Uterus (tissue), 4 donors: ENCODE results near the gene VPS41. TPM values are rescaled to one million over a fixed set of nuclear protein-coding genes. Genes with fewer than 3 reads are reported as not detected.

ENCODE experiments used
- DNase-seq, 2 donors: peaks; one replicate each; pipeline ENCODE4 v3.0.0-alpha.2; 2019 to 2020
- H3K27ac ChIP-seq, 2 donors: fragments of 200-600 bp; sonication (generic); 1 replicate in 1 of 2; 2 replicates in 1 of 2; pipeline ENCODE4 v1.5.1; 2016 to 2018
- H3K27me3 ChIP-seq, 2 donors: fragments of 200-600 bp; sonication (generic); one replicate each; pipeline ENCODE4 v1.5.1; 2018 to 2019; ENCODE audit warnings: control low read depth in 1 of 2
- H3K36me3 ChIP-seq, 2 donors: fragments of 200-600 bp; sonication (generic); one replicate each; pipeline ENCODE4 v1.5.1; 2019; ENCODE audit warnings: control low read depth in 1 of 2
- H3K4me1 ChIP-seq, 2 donors: fragments of 200-600 bp; sonication (generic); one replicate each; pipeline ENCODE4 v1.5.1; 2018 to 2019; ENCODE audit warnings: control low read depth in 1 of 2
- H3K4me3 ChIP-seq, 2 donors: fragments of 200-600 bp; sonication (generic); 1 replicate in 1 of 2; 2 replicates in 1 of 2; pipeline ENCODE4 v1.5.1; 2018 to 2019; ENCODE audit warnings: mild to moderate bottlenecking in 1 of 2
- H3K9me3 ChIP-seq, 2 donors: fragments of 200-600 bp; sonication (generic); one replicate each; pipeline ENCODE4 v1.5.1; 2019; ENCODE audit warnings: control low read depth in 1 of 2
- CTCF ChIP-seq, 4 experiments: fragments of 200-600 bp in 2 of 4; fragments of 450-650 bp in 2 of 4; sonication (generic) in 2 of 4; IDR thresholded peaks; one replicate each; pipeline ENCODE4 v1.5.1; 2016 to 2019; ENCODE audit warnings: antibody characterized with exemption in 4 of 4, mild to moderate bottlenecking in 2 of 4, moderate library complexity in 1 of 4
- POLR2A ChIP-seq, 2 donors: fragments of 450-650 bp; IDR thresholded peaks; one replicate each; pipeline ENCODE4 v1.6.1; 2016; ENCODE audit warnings: antibody characterized with exemption in 2 of 2, mild to moderate bottlenecking in 1 of 2, moderate library complexity in 1 of 2
- intact Hi-C: fragments of 100-400 bp; cut with DNase I; formaldehyde crosslinking; loops from one replicate; pipeline ENCODE4 v1.15.1; 2023; ENCODE audit warnings: low total_unique reads
- total RNA-seq, 4 donors: library from RNA; depleted of rRNA in 3 of 4; stranded (reverse); fragments of >200 nt in 3 of 4; gene quantifications; one replicate each; pipeline versions ENCODE4 v1.1.0 to v1.2.4, GENCODE V29; 2014 to 2023
- donor health status: DM: yes; HTN: yes; CAD: no.

The VPS41 gene
- total RNA-seq, 4 donors from 2014 or later, result 41.2 to 122 (median 74.0) TPM

GRCh38 chr7:38936641-38937040 lies 27.6 kb upstream of the VPS41 start:
- Histone ChIP-seq H3K36me3 (no peaks in the 10 kb centered on the region), H3K27ac (no peak overlapping the region), H3K9me3 (no peaks in the 10 kb centered on the region), H3K4me1 (no peaks in the 10 kb centered on the region), H3K27me3 (no peaks in the 10 kb centered on the region), H3K4me3 (no peak overlapping the region)
- no peak for DNase-seq
- intact Hi-C loops, result no loop called here
- TF ChIP-seq POLR2A (IDR thresholded peaks at IDR 0.05), result no peak
- no peak for TF ChIP-seq CTCF (IDR thresholded peaks at IDR 0.05)

- no peak overlapping the region for H3K27ac ChIP-seq
- no peak for DNase-seq
- H3K4me1 ChIP-seq, result no peaks in the 10 kb centered on the region
- H3K4me3 ChIP-seq, result no peak overlapping the region
- no peaks in the 10 kb centered on the region for H3K27me3 ChIP-seq
- TF ChIP-seq POLR2A (IDR thresholded peaks at IDR 0.05) (no peak), CTCF (IDR thresholded peaks at IDR 0.05) (no peak)
- intact Hi-C loops, result no loop called here
- no peaks in the 10 kb centered on the region for H3K36me3 ChIP-seq
- H3K9me3 ChIP-seq, result no peaks in the 10 kb centered on the region
Measured at GRCh38 chr7:38934536-38934935, 25.5 kb upstream of the VPS41 start.

- Histone ChIP-seq H3K27me3 (no peaks in the 10 kb centered on the region), H3K4me1 (no peaks in the 10 kb centered on the region), H3K9me3 (no peaks in the 10 kb centered on the region), H3K27ac (no peak overlapping the region), H3K36me3 (no peaks in the 10 kb centered on the region), H3K4me3 (no peak overlapping the region)
- TF ChIP-seq CTCF (IDR thresholded peaks at IDR 0.05) (no peak), POLR2A (IDR thresholded peaks at IDR 0.05) (no peak)
- intact Hi-C loops, result no loop called here
- no peak for DNase-seq
Measured at GRCh38 chr7:38934051-38934450, 25.1 kb upstream of the VPS41 start.

- H3K4me1 ChIP-seq, result no peaks in the 10 kb centered on the region
- no peaks in the 10 kb centered on the region for H3K27me3 ChIP-seq
- DNase-seq, result peak in 1 of 2 donors; percentile 25
- H3K36me3 ChIP-seq, result no peaks in the 10 kb centered on the region
- intact Hi-C loops, result no loop called here
- H3K4me3 ChIP-seq, result no peak overlapping the region
- no peak overlapping the region for H3K27ac ChIP-seq
- peak in 3 of 4 experiments; percentile 32 to 55 (median 53) for TF ChIP-seq CTCF (IDR thresholded peaks at IDR 0.05)
- no peak for TF ChIP-seq POLR2A (IDR thresholded peaks at IDR 0.05)
- no peaks in the 10 kb centered on the region for H3K9me3 ChIP-seq
Measured at GRCh38 chr7:38932509-38933168, 23.6 kb upstream of the VPS41 start.

GRCh38 chr7:38929460-38930171 lies 20.6 kb upstream of the VPS41 start:
- Histone ChIP-seq H3K27ac (no peak overlapping the region), H3K36me3 (no peaks in the 10 kb centered on the region), H3K9me3 (no peaks in the 10 kb centered on the region), H3K4me1 (no peaks in the 10 kb centered on the region), H3K4me3 (no peak overlapping the region), H3K27me3 (no peaks in the 10 kb centered on the region)
- intact Hi-C loops, result no loop called here
- no peak for DNase-seq
- TF ChIP-seq CTCF (IDR thresholded peaks at IDR 0.05) (no peak), POLR2A (IDR thresholded peaks at IDR 0.05) (no peak)
